ENCODE measurements around the gene GPX4. TPM values are rescaled to one million over a fixed set of nuclear protein-coding genes. Genes with fewer than 3 reads are reported as not detected.

GPX4 gene
- total and polyA plus RNA-seq, 2 donors: 71.3 to 452 TPM

DNA sequence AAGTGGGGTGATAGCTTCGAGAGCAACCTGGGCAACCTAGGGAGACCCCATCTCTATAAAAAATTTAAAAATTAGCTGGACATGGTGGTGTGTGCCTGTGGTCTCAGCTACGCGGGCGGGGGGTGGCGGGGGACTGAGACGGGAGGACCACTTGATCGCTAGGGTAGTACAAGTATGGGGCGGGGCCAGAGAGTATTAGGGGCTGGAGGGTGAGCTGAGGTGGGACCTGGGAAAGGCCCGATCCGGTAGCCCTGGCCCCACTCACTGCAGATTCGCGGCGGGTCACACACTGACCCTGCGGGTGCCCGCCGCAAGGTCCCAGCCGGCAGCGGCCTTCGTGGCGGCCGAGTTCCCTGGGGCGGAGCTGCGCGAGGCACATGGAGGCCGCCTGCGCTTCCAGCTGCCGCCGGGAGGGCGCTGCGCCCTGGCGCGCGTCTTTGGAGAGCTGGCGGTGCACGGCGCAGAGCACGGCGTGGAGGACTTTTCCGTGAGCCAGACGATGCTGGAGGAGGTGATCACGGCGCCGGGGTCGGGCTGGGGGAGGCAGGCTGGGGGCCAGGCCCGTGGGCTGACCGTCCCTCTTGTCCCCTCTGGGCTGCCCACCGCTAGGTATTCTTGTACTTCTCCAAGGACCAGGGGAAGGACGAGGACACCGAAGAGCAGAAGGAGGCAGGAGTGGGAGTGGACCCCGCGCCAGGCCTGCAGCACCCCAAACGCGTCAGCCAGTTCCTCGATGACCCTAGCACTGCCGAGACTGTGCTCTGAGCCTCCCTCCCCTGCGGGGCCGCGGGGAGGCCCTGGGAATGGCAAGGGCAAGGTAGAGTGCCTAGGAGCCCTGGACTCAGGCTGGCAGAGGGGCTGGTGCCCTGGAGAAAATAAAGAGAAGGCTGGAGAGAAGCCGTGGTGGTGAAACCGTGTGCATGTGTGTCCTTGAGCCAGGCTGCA lies 38.9 kb upstream of the GPX4 start:
- no peaks in the 10 kb centered on the region for H3K36me3 ChIP-seq (ENCODE audit: insufficient read depth)
- no peak for DNase-seq (ENCODE audit: extremely low spot score)
- H3K27ac ChIP-seq (ENCODE audit: low read depth): no peak overlapping the region
- H3K4me3 ChIP-seq (ENCODE audit: low read depth, low read length): no peak overlapping the region
- peaks cover 2% of the 10 kb centered on the region for H3K4me1 ChIP-seq (ENCODE audit: insufficient read depth)
- 10% methylated on average over 60 of the region's 60 CpGs for WGBS

DNA sequence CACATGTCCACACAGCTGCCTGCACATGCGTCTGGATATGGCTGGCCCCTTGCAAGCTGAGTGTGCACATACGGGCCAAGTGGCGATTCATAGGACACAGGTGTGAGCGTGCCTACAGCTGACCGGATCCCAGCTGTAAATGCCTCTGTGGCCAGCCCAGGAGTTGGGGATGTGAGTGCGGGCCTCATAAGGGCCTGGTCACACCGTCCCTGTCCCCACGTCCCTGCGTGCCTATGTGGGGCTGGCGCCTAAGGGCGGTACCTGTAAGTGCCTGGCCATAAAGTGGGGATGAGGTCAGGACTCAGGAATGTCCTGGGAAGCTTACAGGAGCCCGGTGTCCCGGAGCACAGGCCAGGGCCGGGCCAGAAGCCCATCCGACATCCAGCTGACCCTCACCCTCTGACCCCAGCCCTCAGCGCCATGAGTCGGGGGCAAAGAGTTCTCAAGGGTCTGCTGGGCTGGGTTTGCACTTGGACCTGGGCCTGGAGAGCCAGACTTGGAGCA lies 38.1 kb upstream of the GPX4 start:
- Histone ChIP-seq H3K36me3 (ENCODE audit: insufficient read depth) (no peaks in the 10 kb centered on the region), H3K4me3 (ENCODE audit: low read depth, low read length) (no peak overlapping the region), H3K27ac (ENCODE audit: low read depth) (no peak overlapping the region), H3K4me1 (ENCODE audit: insufficient read depth) (peaks cover 2% of the 10 kb centered on the region)
- no peak for DNase-seq (ENCODE audit: extremely low spot score)
- 56% methylated on average over 17 of the region's 17 CpGs for WGBS

DNA sequence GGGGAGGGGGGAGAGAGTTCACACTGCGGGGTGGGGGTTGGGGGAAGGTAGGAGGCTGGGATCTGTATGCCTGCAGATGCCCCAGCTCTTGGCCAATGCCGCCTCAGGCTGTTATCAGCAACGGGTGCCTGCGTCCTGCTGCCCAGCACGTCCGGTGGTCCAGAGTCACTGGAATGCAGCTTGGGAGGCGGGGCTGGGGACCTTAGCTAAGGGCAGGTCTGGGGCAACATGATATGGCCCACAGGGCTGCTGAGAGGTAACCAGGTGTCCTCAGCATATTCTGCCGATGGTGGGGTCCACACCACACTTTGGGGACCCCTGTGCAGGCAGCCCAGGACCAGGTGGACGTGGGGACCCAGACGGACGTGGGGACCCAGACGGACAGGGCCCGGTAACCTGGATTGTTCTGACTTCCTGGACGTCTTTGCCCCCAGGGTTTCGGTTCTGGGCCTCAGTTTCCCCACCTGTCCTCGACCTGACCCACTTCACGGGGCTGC lies 37.5 kb upstream of the GPX4 start:
- Histone ChIP-seq H3K4me1 (ENCODE audit: insufficient read depth) (peaks cover 3% of the 10 kb centered on the region), H3K36me3 (ENCODE audit: insufficient read depth) (no peaks in the 10 kb centered on the region), H3K27ac (ENCODE audit: low read depth) (no peak overlapping the region), H3K4me3 (ENCODE audit: low read depth, low read length) (no peak overlapping the region)
- 31% methylated on average over 17 of the region's 17 CpGs for WGBS
- no peak for DNase-seq (ENCODE audit: extremely low spot score)

DNA sequence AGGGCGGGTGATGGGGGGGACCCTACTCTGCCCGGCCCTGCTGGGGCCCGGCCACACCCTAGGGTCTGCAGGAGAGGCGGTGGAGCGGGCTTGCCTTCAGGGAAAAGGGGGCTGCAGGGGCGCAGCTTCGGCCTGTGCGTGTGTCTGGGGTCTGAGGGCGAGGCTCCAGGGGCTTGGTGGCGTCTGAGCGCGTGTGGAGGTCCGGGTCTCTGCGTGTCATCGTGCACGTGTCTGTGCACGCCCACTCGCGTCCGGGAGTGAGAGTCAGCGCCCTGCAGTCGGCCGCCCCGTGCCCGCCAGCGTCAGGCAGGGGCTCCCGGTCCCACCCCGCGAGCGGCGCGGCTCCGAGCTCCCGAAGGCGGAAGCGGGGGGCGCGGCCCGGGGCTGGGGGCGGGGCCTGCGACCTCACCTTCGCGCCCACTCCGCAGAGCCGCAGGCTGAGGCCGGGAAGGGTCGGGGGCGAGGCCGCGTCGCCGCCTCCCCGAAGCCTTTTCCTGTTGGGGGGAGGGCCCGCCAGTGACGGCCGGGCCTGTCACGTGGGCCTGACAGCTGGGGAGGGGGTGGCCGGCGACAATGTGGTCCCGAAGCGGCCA lies 37.0 kb upstream of the GPX4 start, which contains the start of gene ARHGAP45:
Gene ARHGAP45, plus strand, starts transcription at position 420 of the 593 bp plus-strand sequence. CDS start 239 bp downstream, outside the sequence.
- Histone ChIP-seq H3K4me3 (ENCODE audit: low read depth, low read length) (peak within 1 kb of the TSS; percentile 42), H3K4me1 (ENCODE audit: insufficient read depth) (peaks cover 3% of the 10 kb centered on the region), H3K36me3 (ENCODE audit: insufficient read depth) (no peaks in the 10 kb centered on the region), H3K27ac (ENCODE audit: low read depth) (no peak within 1 kb of the TSS)
- WGBS: 5% methylated on average over 61 of the region's 61 CpGs
- DNase-seq (ENCODE audit: extremely low spot score): no peak

GRCh38 chr19:1067341-1067957 lies 36.3 kb upstream of the GPX4 start:
- Histone ChIP-seq H3K4me1 (ENCODE audit: insufficient read depth) (peaks cover 3% of the 10 kb centered on the region), H3K27ac (ENCODE audit: low read depth) (no peak overlapping the region), H3K4me3 (ENCODE audit: low read depth, low read length) (peak overlapping the region; percentile 42), H3K36me3 (ENCODE audit: insufficient read depth) (no peaks in the 10 kb centered on the region)
- WGBS: 3% methylated on average over 38 of the region's 38 CpGs
- no peak for DNase-seq (ENCODE audit: extremely low spot score)

GRCh38 chr19:1068009-1069001 lies 35.5 kb upstream of the GPX4 start:
- no peak for DNase-seq (ENCODE audit: extremely low spot score)
- peaks cover 3% of the 10 kb centered on the region for H3K4me1 ChIP-seq (ENCODE audit: insufficient read depth)
- H3K4me3 ChIP-seq (ENCODE audit: low read depth, low read length): peak overlapping the region; percentile 42
- H3K27ac ChIP-seq (ENCODE audit: low read depth): no peak overlapping the region
- WGBS: 64% methylated on average over 45 of the region's 45 CpGs
- no peaks in the 10 kb centered on the region for H3K36me3 ChIP-seq (ENCODE audit: insufficient read depth)

DNA sequence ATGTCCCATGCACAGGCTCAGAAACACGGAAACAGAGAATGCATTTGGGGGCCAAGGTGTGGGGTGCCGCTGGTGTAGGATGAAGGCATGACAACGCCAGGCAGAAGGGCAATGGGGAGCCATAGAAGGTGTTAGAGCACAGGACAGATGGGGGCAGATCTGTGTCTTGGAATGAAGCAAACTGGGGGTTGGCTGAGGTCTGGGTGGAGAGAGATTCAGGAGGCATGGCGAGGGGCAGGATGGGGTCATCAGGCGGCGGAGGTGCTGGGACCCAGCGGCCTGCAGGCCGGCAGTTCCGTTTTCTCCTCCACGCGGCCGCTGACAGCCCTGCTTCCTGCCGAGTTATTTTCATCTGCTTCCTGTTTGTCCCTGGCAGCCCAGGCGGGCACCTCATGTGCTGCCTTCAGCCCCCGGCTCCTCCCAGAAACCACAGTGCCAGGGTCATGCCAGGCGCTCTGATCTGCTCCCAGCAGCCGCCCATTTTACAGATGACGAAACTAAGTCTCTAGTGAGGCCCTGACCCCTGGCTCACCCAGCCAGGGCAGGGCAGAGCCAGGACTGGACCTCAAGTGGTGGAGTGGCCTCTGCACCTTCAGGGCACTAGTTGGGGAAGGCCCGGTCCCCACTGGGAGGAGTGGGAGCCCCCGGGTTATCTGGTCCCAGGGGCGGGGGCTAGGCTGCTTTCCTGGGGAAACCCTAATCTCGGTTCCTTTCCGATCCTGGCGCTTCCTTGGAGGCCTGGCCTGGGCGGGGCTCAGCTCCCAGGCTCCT lies 34.6 kb upstream of the GPX4 start:
- Histone ChIP-seq H3K36me3 (ENCODE audit: insufficient read depth) (no peaks in the 10 kb centered on the region), H3K4me3 (ENCODE audit: low read depth, low read length) (peak overlapping the region; percentile 42), H3K27ac (ENCODE audit: low read depth) (no peak overlapping the region), H3K4me1 (ENCODE audit: insufficient read depth) (peaks cover 3% of the 10 kb centered on the region)
- WGBS: 57% methylated on average over 25 of the region's 25 CpGs
- no peak for DNase-seq (ENCODE audit: extremely low spot score)

GRCh38 chr19:1070576-1070930 lies 33.2 kb upstream of the GPX4 start:
- Histone ChIP-seq H3K27ac (ENCODE audit: low read depth) (no peak overlapping the region), H3K4me3 (ENCODE audit: low read depth, low read length) (no peak overlapping the region), H3K36me3 (ENCODE audit: insufficient read depth) (no peaks in the 10 kb centered on the region), H3K4me1 (ENCODE audit: insufficient read depth) (peaks cover 3% of the 10 kb centered on the region)
- WGBS: 22% methylated on average over 21 of the region's 21 CpGs
- no peak for DNase-seq (ENCODE audit: extremely low spot score)

DNA sequence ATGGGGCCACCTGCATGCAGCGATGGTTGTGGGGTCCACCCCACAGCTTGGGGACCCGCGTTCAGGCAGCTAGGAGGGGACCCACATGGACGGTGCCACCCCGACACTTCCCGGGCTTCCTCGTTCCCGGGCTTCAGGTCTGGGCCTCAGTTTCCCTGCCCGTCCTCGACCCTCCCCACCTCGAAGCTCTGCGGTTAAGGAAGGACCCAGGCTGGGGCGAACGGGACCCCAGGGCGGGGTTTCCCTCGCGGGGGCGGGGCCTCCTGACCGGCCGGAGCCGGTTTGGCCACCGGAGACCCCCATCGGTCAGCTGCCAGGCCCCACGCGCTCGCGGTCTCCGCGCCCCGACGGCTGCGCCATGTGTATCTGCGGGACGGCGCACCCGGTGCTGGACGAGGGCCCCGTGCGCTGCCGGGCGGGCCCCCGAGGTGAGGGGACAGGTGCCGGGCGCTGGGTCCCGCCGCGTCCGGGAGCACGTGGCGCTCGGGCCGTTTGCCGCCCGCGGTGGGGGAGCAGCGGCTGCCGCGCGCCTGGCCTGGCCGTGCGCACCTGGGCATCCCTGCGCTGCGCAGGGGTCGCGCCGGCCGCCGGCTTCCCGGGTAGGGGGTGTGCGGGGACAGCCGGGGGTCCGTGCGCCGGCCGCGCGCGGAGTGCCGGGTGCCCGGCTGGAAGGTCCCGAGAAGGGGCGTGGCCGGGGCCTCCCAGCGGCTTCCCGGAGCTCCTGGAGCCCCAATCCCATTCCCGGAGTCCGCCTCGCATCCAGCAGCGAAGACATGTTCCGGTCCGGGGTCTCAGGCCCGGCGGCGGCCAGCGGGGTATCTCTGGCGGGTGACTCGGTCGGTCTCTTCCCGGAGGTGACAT lies 32.6 kb upstream of the GPX4 start:
- H3K36me3 ChIP-seq (ENCODE audit: insufficient read depth): no peaks in the 10 kb centered on the region
- WGBS: 13% methylated on average over 99 of the region's 99 CpGs
- no peak for DNase-seq (ENCODE audit: extremely low spot score)
- H3K27ac ChIP-seq (ENCODE audit: low read depth): no peak overlapping the region
- no peak overlapping the region for H3K4me3 ChIP-seq (ENCODE audit: low read depth, low read length)
- peaks cover 3% of the 10 kb centered on the region for H3K4me1 ChIP-seq (ENCODE audit: insufficient read depth)

DNA sequence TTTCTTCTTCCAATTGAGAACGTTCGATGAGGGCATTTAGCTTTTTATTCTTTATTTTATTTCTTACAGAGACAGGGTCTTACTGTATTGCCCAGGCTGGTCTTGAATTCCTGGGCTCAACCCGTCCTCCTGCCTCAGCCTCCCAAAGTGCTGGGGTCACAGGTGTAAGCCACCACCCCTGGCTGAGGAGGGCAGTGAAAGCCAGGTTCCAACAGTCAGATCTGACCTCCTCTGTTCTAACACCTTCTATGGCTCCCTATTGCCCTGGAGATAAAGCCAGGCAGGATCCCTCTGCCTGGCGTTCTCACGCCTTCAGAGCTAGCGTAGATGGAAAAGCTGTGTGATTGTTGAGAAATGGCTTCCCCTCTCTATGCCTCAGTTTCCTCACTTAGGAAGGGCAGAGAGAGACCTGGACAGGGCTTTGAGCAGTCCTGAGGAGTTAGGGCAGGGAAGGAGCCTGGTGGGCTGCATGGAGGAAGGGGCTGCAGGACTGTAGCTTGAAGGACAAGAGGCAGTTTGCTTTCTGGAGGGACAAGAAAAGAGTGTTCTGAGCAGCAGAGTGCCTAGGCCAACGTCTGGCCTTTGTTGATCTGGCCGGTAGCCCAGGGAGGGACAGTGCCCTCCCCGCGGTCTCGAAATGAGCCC lies 31.3 kb upstream of the GPX4 start:
- WGBS: 85% methylated on average over 11 of the region's 11 CpGs
- no peak overlapping the region for H3K27ac ChIP-seq (ENCODE audit: low read depth)
- H3K36me3 ChIP-seq (ENCODE audit: insufficient read depth): no peaks in the 10 kb centered on the region

More for the DNA sequence above, 31.3 kb upstream of the GPX4 start:
- no peak for DNase-seq (ENCODE audit: extremely low spot score)
- H3K4me3 ChIP-seq (ENCODE audit: low read depth, low read length): no peak overlapping the region
- H3K4me1 ChIP-seq (ENCODE audit: insufficient read depth): peaks cover 1% of the 10 kb centered on the region

Measured in urinary bladder (tissue), 4 donors.